Activated naive CD8-positive, alpha-beta T cell treated with anti-CD3 and anti-CD28 coated beads, Interleukin-2, amount 50 U/mL, for 24 hours (primary cell): ENCODE data around the gene CREBBP.

Source experiments
- ATAC-seq: fragments of 150-1000 bp; cut with Tn5 transposase; one replicate; pipeline ENCODE4 v1.10.0; 2021
- DNase-seq: peaks from one replicate; pipeline ENCODE4 v3.0.0; 2021
- H3K27ac Mint-ChIP-seq: one replicate; pipeline ENCODE4 v1.8.0; 2021; ENCODE audit warnings: mild to moderate bottlenecking, mixed read lengths
- H3K27me3 Mint-ChIP-seq: one replicate; pipeline ENCODE4 v1.8.0; 2021; ENCODE audit warnings: mixed read lengths
- H3K36me3 Mint-ChIP-seq: one replicate; pipeline ENCODE4 v1.8.0; 2021; ENCODE audit warnings: low read depth, mixed read lengths
- H3K4me1 Mint-ChIP-seq: one replicate; pipeline ENCODE4 v1.8.0; 2021; ENCODE audit warnings: mixed read lengths
- H3K4me3 Mint-ChIP-seq: one replicate; pipeline ENCODE4 v1.8.0; 2021; ENCODE audit warnings: mild to moderate bottlenecking, moderate library complexity, mixed read lengths
- H3K9me3 Mint-ChIP-seq: one replicate; pipeline ENCODE4 v1.8.0; 2021; ENCODE audit warnings: mixed read lengths

CREBBP gene

DNA sequence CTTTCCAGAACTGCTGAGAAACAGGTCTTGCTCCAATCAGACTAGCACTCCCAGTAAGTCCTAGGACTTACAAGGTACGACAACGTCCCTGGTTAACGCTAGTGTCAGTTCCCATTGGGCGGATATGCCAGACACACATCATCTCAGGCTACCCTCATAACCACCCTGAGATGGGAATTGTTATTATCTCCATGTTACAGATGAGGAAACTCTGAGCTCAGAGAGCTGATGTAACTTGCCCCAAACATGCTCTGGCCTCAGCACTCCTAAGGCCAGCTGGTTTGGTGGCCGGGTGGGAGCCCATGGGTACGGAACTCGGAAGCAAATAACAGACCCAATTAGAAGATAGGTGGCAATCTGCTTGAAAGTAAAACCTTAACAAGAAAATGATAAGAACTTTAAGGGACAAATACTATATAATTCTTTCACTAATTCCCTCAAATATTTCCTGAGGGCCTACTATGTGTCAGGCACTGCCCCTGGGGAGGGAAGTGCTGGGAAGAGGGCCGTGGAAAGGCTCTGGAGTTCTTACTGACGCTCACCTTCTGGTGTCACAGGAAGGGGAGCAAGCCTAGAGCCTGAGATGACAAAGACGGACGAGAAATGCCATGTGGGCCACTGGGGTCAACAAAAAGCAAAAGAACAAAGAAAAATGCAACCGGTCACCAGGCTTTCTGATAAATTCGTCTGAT lies 6.9 kb downstream of the CREBBP start:
- ATAC-seq (no peak), DNase-seq (no peak)
- peaks cover 93% of the 10 kb centered on the region for H3K4me1 Mint-ChIP-seq
- peaks cover 12% of the 10 kb centered on the region for H3K36me3 Mint-ChIP-seq
- H3K27ac Mint-ChIP-seq = no peak overlapping the region
- H3K27me3 Mint-ChIP-seq = no peaks in the 10 kb centered on the region
- no peaks in the 10 kb centered on the region for H3K9me3 Mint-ChIP-seq
- H3K4me3 Mint-ChIP-seq = no peak overlapping the region

DNA sequence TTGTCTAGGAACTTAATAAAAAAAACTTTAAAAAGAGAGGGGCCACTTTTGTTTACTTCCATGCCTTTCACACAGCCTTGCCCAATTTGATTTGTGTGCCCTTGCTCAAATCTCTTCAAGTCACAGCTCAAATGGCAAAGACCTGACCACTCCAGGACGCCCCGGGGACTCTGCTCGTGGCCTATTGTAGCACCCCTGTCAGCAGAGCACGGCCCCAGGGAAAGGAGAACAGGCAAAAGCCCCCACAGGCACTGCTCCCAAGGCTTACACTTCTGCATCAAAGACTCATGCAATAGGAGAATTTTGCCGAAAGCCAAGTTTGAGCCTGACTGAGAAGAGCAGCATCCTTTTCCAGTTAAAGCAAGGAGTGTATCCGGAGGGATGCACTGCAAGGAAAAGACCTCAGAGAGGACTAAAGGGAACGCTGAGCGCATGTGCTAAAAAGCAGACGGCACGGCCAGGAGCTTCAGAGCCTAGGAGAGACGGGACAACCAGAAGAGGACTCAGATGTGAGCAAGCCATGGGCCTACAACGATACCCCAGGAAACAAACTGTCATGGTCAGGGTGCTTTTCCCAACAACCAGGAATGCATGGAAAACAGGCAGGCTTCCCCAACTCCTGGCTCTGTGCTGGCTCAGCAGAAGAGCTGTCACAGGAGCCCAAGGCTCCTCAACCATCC lies 8.2 kb downstream of the CREBBP start:
- H3K4me1 Mint-ChIP-seq = peaks cover 89% of the 10 kb centered on the region
- ATAC-seq = no peak
- DNase-seq = no peak
- no peak overlapping the region for H3K27ac Mint-ChIP-seq
- H3K4me3 Mint-ChIP-seq = no peak overlapping the region
- no peaks in the 10 kb centered on the region for H3K27me3 Mint-ChIP-seq
- no peaks in the 10 kb centered on the region for H3K9me3 Mint-ChIP-seq
- peaks cover 4% of the 10 kb centered on the region for H3K36me3 Mint-ChIP-seq

DNA sequence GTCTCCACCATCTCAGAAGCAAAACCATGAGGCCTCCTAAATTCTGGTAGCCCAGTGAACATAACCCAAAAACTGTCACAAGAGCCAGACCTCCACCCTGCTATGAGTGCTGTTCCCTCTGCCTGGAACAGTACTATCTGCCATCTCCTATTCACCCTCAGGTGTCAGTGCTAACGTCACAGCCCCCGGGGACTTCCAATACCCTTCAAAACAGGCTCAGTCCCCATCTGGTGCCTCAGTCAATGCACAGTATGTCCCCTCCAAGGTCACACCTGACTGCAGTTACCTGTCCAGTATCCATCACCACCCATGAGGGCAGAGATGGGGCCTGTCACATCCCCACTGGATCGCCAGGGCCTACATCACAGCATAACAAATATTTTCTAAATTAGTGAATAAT lies 11.5 kb downstream of the CREBBP start:
- Mint-ChIP-seq H3K27me3 (no peaks in the 10 kb centered on the region), H3K9me3 (no peaks in the 10 kb centered on the region), H3K4me1 (peaks cover 88% of the 10 kb centered on the region), H3K36me3 (no peaks in the 10 kb centered on the region), H3K4me3 (no peak overlapping the region), H3K27ac (peak overlapping the region; percentile 53)
- DNase-seq (no peak), ATAC-seq (no peak)

DNA sequence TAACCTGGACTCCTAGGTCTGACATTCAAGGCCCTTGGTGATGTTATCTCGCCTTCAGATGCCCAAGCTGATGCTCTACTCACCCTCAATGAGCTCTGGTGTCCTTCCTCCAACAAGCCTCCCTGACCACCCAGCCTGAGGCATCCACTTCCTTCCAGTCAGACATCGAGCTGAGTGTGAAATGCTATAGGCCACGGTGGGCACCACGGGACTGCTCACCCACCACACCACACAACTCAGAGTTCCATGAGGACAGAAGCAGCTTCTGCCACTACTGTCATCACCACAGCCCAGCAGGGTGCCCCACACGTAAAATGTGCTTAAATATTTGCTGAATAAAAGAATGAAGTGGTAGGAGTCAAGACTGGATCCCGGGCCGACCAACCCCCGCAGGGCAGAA lies 12.0 kb downstream of the CREBBP start:
- Mint-ChIP-seq H3K27ac (peak overlapping the region; percentile 53), H3K36me3 (no peaks in the 10 kb centered on the region), H3K27me3 (no peaks in the 10 kb centered on the region), H3K4me1 (peaks cover 88% of the 10 kb centered on the region), H3K9me3 (no peaks in the 10 kb centered on the region), H3K4me3 (no peak overlapping the region)
- DNase-seq (no peak), ATAC-seq (no peak)

DNA sequence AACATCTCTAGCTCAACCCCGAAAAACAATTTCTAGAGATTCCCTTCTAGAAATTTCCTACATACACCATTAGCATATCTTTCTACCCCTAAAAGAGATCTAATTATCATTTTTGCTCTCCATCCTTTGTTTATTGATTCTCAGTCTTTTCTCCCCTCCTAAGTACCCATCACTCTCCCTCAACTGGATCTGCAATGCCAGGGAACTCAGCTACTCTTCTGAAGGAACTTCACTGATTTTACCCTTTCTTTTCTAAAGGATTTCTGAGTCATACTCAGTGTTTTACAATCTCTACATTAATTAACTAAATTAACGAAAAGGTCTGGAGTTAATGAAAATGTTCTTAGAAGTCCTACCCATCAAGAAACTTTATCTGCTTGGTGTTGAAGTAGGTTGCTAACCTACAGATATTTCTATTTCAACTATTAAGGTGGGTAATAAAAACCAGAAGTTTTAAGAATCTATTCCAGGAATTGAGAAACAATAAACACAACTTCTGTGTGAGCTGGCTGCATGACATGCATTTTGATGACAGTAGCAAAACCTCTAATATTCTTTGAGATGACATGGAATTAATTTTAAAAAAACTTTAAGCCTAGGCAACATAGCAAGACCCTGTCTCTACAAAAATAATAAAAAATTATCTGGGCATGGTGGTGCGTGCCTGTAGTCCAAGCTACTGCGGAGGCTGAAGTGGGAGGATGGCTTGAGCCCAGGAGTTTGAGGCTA lies 13.6 kb downstream of the CREBBP start:
- H3K36me3 Mint-ChIP-seq = no peaks in the 10 kb centered on the region
- no peak for ATAC-seq
- no peak overlapping the region for H3K27ac Mint-ChIP-seq
- no peaks in the 10 kb centered on the region for H3K9me3 Mint-ChIP-seq
- no peaks in the 10 kb centered on the region for H3K27me3 Mint-ChIP-seq
- H3K4me1 Mint-ChIP-seq = peaks cover 89% of the 10 kb centered on the region
- H3K4me3 Mint-ChIP-seq = no peak overlapping the region
- DNase-seq = no peak

DNA sequence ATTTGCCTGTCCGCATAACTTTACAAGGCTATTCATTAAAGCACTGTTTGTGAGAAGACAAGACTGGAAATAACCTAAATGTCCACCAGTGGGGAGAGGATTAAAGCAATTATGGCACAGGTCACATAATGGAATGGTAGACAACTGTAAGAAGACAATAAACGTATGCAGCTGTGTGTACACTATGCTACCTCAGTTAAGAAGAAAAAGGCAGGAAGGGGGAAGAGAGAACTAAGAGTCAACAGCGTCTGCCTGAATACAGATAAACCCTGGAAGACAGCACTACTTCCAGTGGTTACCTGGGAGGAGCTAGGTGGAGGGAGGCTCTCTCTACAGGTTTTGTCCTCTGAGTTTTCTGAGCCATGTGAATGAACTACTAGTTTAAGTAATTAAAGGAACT lies 15.3 kb downstream of the CREBBP start:
- no peak for DNase-seq

DNA sequence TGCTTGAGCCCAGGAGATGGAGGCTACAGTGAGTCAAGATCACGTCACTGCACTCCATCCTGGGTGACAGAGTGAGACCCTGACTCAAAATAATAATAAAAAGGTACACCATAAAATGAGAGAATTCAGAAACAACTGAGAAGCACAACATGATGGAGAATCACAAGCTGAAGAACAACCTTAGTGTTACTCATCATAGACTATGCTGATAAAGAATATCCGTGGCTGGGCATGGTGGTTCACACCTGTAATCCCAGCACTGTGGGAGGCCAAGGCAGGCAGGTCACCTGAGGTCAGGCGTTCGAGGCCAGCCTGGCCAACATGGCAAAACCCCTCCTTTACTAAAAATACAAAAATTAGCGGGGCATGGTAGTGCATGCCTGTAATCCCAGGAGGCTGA lies 16.0 kb downstream of the CREBBP start:
- Mint-ChIP-seq H3K4me3 (no peak overlapping the region), H3K36me3 (no peaks in the 10 kb centered on the region), H3K4me1 (peaks cover 80% of the 10 kb centered on the region), H3K27me3 (no peaks in the 10 kb centered on the region), H3K9me3 (no peaks in the 10 kb centered on the region), H3K27ac (no peak overlapping the region)
- ATAC-seq (peak; percentile 52), DNase-seq (no peak)

More for the DNA sequence above, 15.3 kb downstream of the CREBBP start:
- ATAC-seq = no peak
- H3K27ac Mint-ChIP-seq = no peak overlapping the region
- peaks cover 82% of the 10 kb centered on the region for H3K4me1 Mint-ChIP-seq
- no peaks in the 10 kb centered on the region for H3K27me3 Mint-ChIP-seq
- H3K4me3 Mint-ChIP-seq = no peak overlapping the region
- H3K9me3 Mint-ChIP-seq = no peaks in the 10 kb centered on the region
- H3K36me3 Mint-ChIP-seq = no peaks in the 10 kb centered on the region

DNA sequence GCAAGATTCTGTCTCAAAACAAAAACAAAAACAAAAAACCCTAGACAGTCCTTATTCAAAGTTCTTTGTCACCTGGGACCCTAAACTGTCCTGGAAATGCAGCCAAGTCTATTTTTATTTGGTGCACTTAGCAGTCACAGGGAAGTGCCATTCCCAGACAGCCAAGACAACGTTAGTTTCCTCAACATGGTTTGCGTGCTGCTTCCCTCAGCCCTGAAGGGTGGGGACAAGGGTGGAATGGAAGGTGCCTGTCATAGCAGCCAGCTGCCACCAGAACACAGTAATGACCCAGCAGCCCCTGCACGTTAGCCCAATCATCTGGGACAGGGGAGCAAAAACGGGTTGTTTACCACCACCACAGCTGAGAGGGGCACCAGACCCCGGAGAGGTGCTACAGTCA lies 16.9 kb downstream of the CREBBP start:
- ATAC-seq (no peak), DNase-seq (no peak)
- Mint-ChIP-seq H3K36me3 (no peaks in the 10 kb centered on the region), H3K4me1 (peaks cover 79% of the 10 kb centered on the region), H3K9me3 (no peaks in the 10 kb centered on the region), H3K4me3 (no peak overlapping the region), H3K27me3 (no peaks in the 10 kb centered on the region), H3K27ac (no peak overlapping the region)

DNA sequence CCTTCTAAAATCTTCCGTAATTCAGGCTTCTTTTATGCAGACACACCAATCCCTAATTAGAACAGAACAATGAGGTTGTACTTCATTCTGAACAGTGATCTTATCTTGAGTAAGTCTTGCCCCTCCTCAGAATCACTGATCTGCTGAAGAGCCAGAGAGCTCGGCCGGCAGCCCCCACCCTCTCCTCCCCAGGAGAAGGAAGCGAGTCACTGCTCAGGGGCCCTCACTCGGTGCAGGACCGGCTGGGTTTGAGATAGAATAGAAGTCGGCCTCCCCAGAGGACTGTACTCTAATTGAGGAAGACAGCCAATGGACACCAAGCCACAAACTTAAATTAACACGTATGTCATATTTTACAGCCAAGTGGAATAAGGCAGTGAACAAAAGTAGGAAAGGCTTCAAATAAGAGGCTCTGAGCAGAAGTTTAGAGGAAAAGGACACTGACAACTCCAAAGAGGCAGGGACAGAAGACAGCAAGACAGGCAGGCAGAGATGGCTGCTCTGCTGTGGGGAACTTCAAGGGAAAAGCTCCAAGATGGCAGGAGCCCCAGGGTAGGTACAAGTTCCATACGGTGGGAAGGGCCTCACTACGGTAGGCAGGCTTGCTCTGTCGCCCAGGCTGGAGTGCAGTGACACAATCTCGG lies 18.6 kb downstream of the CREBBP start:
- H3K4me1 Mint-ChIP-seq = peaks cover 84% of the 10 kb centered on the region
- no peaks in the 10 kb centered on the region for H3K36me3 Mint-ChIP-seq
- no peak overlapping the region for H3K4me3 Mint-ChIP-seq
- ATAC-seq (peak; percentile 53), DNase-seq (no peak)
- H3K9me3 Mint-ChIP-seq = no peaks in the 10 kb centered on the region
- H3K27ac Mint-ChIP-seq = peak overlapping the region; percentile 24
- no peaks in the 10 kb centered on the region for H3K27me3 Mint-ChIP-seq

DNA sequence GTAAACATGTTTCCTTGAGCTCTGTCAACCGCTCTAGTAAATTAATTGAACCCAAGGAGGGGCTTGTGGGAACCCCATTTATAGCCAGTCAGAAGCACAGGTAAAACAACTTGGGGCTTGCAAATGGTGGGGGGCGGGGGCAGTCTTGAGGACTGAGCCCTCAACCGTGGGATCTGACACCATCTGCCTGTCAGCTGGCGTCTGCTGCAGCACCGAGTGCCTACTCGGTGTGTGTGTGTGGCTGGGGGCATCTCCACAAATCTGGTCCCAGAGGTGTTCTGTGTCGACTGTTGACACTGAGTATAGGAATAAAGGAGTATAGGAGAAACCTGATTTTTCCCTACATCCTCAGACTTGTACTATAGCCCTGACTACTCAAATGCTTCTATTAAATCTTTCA lies 20.6 kb downstream of the CREBBP start:
- H3K27ac Mint-ChIP-seq = no peak overlapping the region
- no peaks in the 10 kb centered on the region for H3K36me3 Mint-ChIP-seq
- H3K9me3 Mint-ChIP-seq = no peaks in the 10 kb centered on the region
- no peaks in the 10 kb centered on the region for H3K27me3 Mint-ChIP-seq
- ATAC-seq (no peak), DNase-seq (no peak)
- H3K4me3 Mint-ChIP-seq = no peak overlapping the region
- peaks cover 82% of the 10 kb centered on the region for H3K4me1 Mint-ChIP-seq

DNA sequence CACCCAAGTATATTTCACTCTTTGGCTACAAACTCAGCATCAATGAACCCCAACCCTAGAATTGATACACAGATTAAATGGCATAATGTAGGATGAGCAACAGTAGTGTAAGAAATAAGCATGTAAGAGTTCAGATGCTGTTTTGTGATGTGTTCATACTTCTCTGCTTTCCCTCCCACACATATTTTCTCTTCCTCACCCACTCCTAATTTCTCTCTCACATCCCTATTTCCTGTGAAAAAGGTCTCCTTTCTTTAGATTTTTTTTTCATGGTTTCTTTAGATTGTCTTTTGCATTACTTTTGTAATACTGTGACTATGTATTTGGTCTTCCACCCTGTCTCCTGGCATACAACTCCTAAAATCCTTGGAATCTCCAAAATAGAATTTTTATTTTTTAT lies 21.7 kb downstream of the CREBBP start:
- Mint-ChIP-seq H3K27ac (no peak overlapping the region), H3K27me3 (no peaks in the 10 kb centered on the region), H3K4me1 (peaks cover 83% of the 10 kb centered on the region), H3K36me3 (no peaks in the 10 kb centered on the region), H3K4me3 (no peak overlapping the region), H3K9me3 (no peaks in the 10 kb centered on the region)
- ATAC-seq (no peak), DNase-seq (no peak)

DNA sequence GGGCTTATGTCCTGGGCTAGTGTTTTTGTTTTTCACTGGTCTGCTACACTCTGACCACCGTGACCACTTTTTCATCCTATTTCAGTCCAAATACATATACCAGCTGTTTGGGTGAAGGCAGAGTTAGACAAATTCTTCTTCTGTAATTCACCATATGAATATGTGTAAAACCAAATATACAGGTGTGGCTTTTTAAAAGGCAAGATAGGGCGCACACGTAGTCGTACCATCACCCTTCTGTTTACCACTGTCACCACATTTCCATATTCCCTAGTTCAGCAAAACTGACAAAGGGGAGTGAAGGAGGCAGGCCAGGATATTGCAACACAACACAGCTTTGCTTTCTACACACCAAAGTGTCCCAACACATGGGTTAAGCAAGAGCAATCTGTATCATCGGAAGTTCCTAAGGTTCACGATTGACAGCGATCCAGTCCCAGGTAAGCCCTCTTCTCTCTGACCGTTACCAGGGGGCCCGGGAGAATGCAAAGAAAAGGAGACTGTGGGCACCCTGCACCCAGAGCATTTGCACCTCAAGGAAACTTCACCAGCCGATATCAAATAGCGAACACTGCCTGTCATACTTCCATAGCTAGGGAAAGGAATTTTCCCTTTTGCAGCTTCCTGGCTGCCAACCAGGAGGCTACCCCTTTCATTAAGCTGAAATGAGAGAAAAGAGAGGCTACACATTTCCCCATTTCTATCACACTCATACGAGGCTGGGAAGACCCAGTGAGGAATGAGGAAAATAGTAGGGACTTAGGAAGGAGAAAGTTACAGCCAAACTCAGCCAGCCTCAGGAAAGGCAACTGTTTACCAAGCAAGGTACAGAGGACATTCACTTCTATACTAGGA lies 23.1 kb downstream of the CREBBP start:
- Mint-ChIP-seq H3K9me3 (no peaks in the 10 kb centered on the region), H3K27me3 (no peaks in the 10 kb centered on the region), H3K4me1 (peaks cover 80% of the 10 kb centered on the region), H3K4me3 (no peak overlapping the region), H3K36me3 (no peaks in the 10 kb centered on the region), H3K27ac (no peak overlapping the region)
- peak; percentile 37 for ATAC-seq
- DNase-seq = no peak

DNA sequence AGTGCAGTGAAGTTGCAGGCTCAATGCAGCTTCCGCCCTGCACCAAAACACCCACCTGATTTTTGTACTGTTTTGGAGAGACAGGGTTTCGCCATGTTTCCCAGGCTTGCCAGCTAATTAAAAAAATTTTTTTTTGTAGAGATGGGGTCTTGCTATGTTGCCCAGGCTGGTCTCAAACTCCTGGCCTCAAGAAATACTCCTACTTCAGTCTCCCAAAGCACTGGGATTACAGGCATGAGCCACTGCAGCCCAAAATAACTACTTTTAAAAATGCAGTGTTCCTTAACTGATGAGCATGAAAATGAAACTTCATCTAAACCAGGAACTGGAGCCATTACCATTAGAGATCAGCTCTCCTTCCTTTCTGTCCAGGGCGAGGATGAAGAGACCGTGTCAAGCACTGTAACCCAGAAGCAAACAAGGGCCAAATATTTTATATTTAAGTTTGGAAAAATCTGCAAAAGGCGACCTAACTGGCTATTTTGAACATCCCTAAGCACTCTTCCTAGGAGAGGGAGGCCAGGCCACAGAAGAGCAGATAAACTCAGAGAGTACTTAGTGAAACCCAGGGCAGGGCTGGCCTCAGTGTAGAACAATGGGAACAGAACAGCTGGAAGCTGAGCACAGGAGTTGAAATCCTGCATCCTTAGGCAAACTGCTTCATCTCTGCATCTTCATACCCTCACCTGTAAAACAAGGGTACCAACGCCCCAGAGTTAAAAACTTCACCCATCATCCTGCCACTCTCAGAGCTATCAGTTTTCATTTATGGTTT lies 24.0 kb downstream of the CREBBP start:
- Mint-ChIP-seq H3K27ac (no peak overlapping the region), H3K4me3 (no peak overlapping the region), H3K4me1 (peaks cover 73% of the 10 kb centered on the region), H3K36me3 (no peaks in the 10 kb centered on the region), H3K27me3 (no peaks in the 10 kb centered on the region), H3K9me3 (no peaks in the 10 kb centered on the region)
- no peak for DNase-seq
- ATAC-seq = no peak
